HG02884 (cell line): ENCODE data around the gene FAM162B.
"Not testable (repeated sequence)": the region's sequence is repeated elsewhere in the genome, so short reads cannot be mapped to it uniquely, and the experiment has no call there.

Experiments used
- ATAC-seq: cut with Tn5 transposase; IDR thresholded peaks from one replicate; pipeline ENCODE4 v1.9.1; 2021; ENCODE audit warnings: mild to moderate bottlenecking, moderate library complexity; ENCODE audit not compliant: unreplicated experiment

FAM162B gene

GRCh38 chr6:116764961-116765841, at the start of gene FAM162B:
TSS of gene FAM162B (minus strand) at chr6:116765719. CDS start at chr6:116765576, 143 bp downstream.
- no peak for ATAC-seq

- ATAC-seq = no peak
Observed at GRCh38 chr6:116812051-116812650, 46.6 kb upstream of the FAM162B start.

GRCh38 chr6:116801971-116802370, 36.5 kb upstream of the FAM162B start:
- no peak for ATAC-seq

GRCh38 chr6:116799945-116800344, 34.4 kb upstream of the FAM162B start:
- ATAC-seq = no peak

- ATAC-seq = no peak
Observed at GRCh38 chr6:116797585-116797984, 32.1 kb upstream of the FAM162B start.

GRCh38 chr6:116793224-116793623, 27.7 kb upstream of the FAM162B start:
- no peak for ATAC-seq

GRCh38 chr6:116783852-116784251, 18.3 kb upstream of the FAM162B start:
- no peak for ATAC-seq

GRCh38 chr6:116779573-116780164, 14.2 kb upstream of the FAM162B start:
- ATAC-seq = no peak

- ATAC-seq = no peak
Observed at GRCh38 chr6:116773886-116774285, 8.4 kb upstream of the FAM162B start.

- no peak for ATAC-seq
Observed at GRCh38 chr6:116772450-116772849, 6.9 kb upstream of the FAM162B start.

- no peak for ATAC-seq
Observed at GRCh38 chr6:116767715-116768114, 2.2 kb upstream of the FAM162B start.

GRCh38 chr6:116766506-116767176, 1.1 kb upstream of the FAM162B start:
- ATAC-seq = no peak

- no peak for ATAC-seq
Observed at GRCh38 chr6:116764629-116764960, 924 bp downstream of the FAM162B start.

- no peak for ATAC-seq
Observed at GRCh38 chr6:116763906-116764628, 1.5 kb downstream of the FAM162B start.

GRCh38 chr6:116763048-116763447, 2.5 kb downstream of the FAM162B start:
- ATAC-seq = no peak

GRCh38 chr6:116762235-116762634, 3.3 kb downstream of the FAM162B start:
- no peak for ATAC-seq

- no peak for ATAC-seq
Observed at GRCh38 chr6:116761779-116762178, 3.7 kb downstream of the FAM162B start.

- no peak for ATAC-seq
Observed at GRCh38 chr6:116745176-116745575, 20.3 kb downstream of the FAM162B start.

- ATAC-seq = no peak
Observed at GRCh38 chr6:116741571-116741970, 23.9 kb downstream of the FAM162B start.

- not testable (repeated sequence) for ATAC-seq
Observed at GRCh38 chr6:116740486-116740885, 25.0 kb downstream of the FAM162B start.

- ATAC-seq = no peak
Observed at GRCh38 chr6:116737004-116737403, 28.5 kb downstream of the FAM162B start.
